Parathyroid adenoma (tissue), 2 donors: ENCODE data around the gene ZNF33A.
A peak's percentile ranks its signal among the peaks of the same experiment; 100 is the strongest.

Experiments used
- H2AFZ ChIP-seq: fragments of 300-600 bp; sonication (generic); one replicate; pipeline ENCODE4 v1.7.0; 2017; ENCODE audit warnings: antibody characterized with exemption, mild to moderate bottlenecking
- H3K27ac ChIP-seq: fragments of 300-600 bp; sonication (generic); one replicate; pipeline ENCODE4 v1.7.0; 2017
- H3K27me3 ChIP-seq: fragments of 300-600 bp; sonication (generic); one replicate; pipeline ENCODE4 v1.7.0; 2017; ENCODE audit warnings: low read length; ENCODE audit not compliant: control insufficient read depth, insufficient read depth
- H3K36me3 ChIP-seq: fragments of 300-600 bp; sonication (generic); one replicate; pipeline ENCODE4 v1.7.0; 2017; ENCODE audit warnings: low read length; ENCODE audit not compliant: control insufficient read depth, insufficient read depth
- H3K4me1 ChIP-seq: fragments of 300-600 bp; sonication (generic); one replicate; pipeline ENCODE4 v1.7.0; 2017; ENCODE audit warnings: control low read depth
- H3K4me2 ChIP-seq: fragments of 300-600 bp; sonication (generic); one replicate; pipeline ENCODE4 v1.7.0; 2017; ENCODE audit warnings: low read length
- H3K4me3 ChIP-seq: fragments of 300-600 bp; sonication (generic); one replicate; pipeline ENCODE4 v1.7.0; 2017; ENCODE audit warnings: low read depth, low read length
- H3K79me2 ChIP-seq: fragments of 300-600 bp; sonication (generic); one replicate; pipeline ENCODE4 v1.7.0; 2017; ENCODE audit warnings: control low read depth
- H3K9ac ChIP-seq: fragments of 300-600 bp; sonication (generic); one replicate; pipeline ENCODE4 v1.7.0; 2017; ENCODE audit warnings: mild to moderate bottlenecking
- H3K9me3 ChIP-seq: fragments of 300-600 bp; sonication (generic); one replicate; pipeline ENCODE4 v1.7.0; 2017; ENCODE audit warnings: low read length; ENCODE audit not compliant: control insufficient read depth
- CTCF ChIP-seq: fragments of 300-600 bp; sonication (generic); IDR thresholded peaks from one replicate; pipeline ENCODE4 v1.7.0; 2017; ENCODE audit warnings: antibody characterized with exemption, mild to moderate bottlenecking
- donor health status: primary hyperparathyroidism.

Gene ZNF33A

GRCh38 chr10:38094158-38094926 lies 83.9 kb downstream of the ZNF33A start, which contains the start of gene ZNF37A:
TSS of gene ZNF37A (plus strand) at chr10:38094337. CDS start at chr10:38096618, 2,281 bp downstream.
- Histone ChIP-seq H3K27ac (peak within 1 kb of the TSS; percentile 77), H3K9me3 (no peaks in the 10 kb centered on the region), H3K27me3 (no peaks in the 10 kb centered on the region), H3K4me2 (peak within 1 kb of the TSS; percentile 95), H2AFZ (peak within 1 kb of the TSS; percentile 100), H3K4me1 (peaks cover 5% of the 10 kb centered on the region), H3K9ac (peak within 1 kb of the TSS; percentile 64), H3K4me3 (peak within 1 kb of the TSS; percentile 95), H3K36me3 (no peaks in the 10 kb centered on the region), H3K79me2 (peaks cover 12% of the 10 kb centered on the region)
- TF ChIP-seq CTCF, result no peak

DNA sequence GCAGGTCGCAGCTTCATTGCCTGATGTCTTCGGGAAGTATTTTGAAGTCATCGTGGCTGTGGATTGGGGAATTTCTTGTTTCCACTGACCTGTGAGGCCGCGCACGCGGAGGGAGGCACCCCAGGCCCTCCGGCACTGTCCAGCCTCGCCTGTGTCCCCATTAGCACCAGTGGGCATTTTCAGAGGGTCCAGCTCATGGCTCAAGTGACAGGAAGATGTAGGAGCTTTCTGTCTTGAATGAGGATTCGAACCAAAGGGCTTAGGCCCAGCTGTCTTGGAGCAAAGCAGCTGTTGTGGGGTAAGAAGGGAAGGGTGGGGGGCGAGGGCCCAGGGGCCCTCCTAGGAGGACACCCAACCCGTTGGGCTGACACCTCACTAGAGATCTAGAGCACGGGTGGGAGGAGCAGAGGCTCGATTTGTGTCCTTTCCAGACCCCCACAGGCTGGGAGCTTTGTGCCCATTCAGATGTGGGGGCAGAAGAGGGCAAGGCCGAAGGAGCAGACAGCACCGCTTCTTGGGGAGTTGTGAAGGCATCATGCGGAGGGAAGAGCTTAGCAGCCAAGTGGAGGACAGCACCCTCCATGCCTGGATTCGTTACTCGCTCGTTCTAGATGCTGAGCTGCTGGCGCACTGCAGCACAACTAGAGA lies 84.6 kb downstream of the ZNF33A start:
- TF ChIP-seq CTCF, result no peak
- Histone ChIP-seq H3K4me2 (peak overlapping the region; percentile 95), H3K4me1 (peaks cover 5% of the 10 kb centered on the region), H2AFZ (peak overlapping the region; percentile 100), H3K4me3 (peak overlapping the region; percentile 95), H3K27me3 (no peaks in the 10 kb centered on the region), H3K79me2 (peaks cover 12% of the 10 kb centered on the region), H3K9ac (peak overlapping the region; percentile 64), H3K27ac (peak overlapping the region; percentile 77), H3K36me3 (no peaks in the 10 kb centered on the region), H3K9me3 (no peaks in the 10 kb centered on the region)

DNA sequence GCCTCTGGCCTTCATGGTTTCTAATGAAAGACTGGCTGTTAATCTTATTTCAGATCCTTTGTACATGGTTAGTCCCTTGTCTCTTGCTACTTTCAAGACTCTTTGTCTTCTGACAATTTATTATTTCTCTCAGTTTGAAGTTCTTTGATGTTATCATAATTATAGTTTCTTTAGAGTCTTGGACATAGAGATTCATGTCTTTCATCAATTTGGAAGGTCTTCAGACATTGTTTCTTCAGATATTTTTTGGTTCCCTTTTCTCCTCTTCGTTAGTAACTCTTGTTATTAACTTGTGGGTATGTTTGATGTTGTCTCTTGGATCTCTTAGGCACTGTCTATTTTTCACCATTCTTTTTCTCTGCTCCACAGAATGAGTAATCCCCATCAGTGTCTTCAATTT lies 92.4 kb downstream of the ZNF33A start:
- no peak overlapping the region for H3K4me3 ChIP-seq
- H3K9me3 ChIP-seq, result peaks cover 11% of the 10 kb centered on the region
- no peak overlapping the region for H3K9ac ChIP-seq
- peaks cover 17% of the 10 kb centered on the region for H3K36me3 ChIP-seq
- no peak for TF ChIP-seq CTCF
- no peaks in the 10 kb centered on the region for H3K79me2 ChIP-seq
- no peak overlapping the region for H3K4me2 ChIP-seq
- H3K27me3 ChIP-seq, result no peaks in the 10 kb centered on the region
- no peak overlapping the region for H2AFZ ChIP-seq
- no peaks in the 10 kb centered on the region for H3K4me1 ChIP-seq
- H3K27ac ChIP-seq, result no peak overlapping the region

- Histone ChIP-seq H2AFZ (no peak overlapping the region), H3K9me3 (peaks cover 11% of the 10 kb centered on the region), H3K4me2 (no peak overlapping the region), H3K4me3 (no peak overlapping the region), H3K27ac (no peak overlapping the region), H3K79me2 (no peaks in the 10 kb centered on the region), H3K36me3 (peaks cover 17% of the 10 kb centered on the region), H3K9ac (no peak overlapping the region), H3K27me3 (no peaks in the 10 kb centered on the region), H3K4me1 (no peaks in the 10 kb centered on the region)
- no peak for TF ChIP-seq CTCF
Observed at GRCh38 chr10:38103756-38104155, 93.3 kb downstream of the ZNF33A start.
